AG04449 (cell line): ENCODE measurements around the gene CTPS2.
"Not testable (repeated sequence)": the region's sequence is repeated elsewhere in the genome, so short reads cannot be mapped to it uniquely, and the experiment has no call there.

Experiments used
- CTCF ChIA-PET: fragments of 350-600 bp; formaldehyde crosslinking; extraction: SDS; loops from one replicate; lab custom pipeline; 2021; ENCODE audit warnings: antibody characterized with exemption; lab: Yijun Ruan, JAX
- POLR2A ChIA-PET: fragments of 400-600, 350-600 bp; formaldehyde crosslinking; extraction: SDS; loops from one replicate; lab custom pipeline; 2020; ENCODE audit warnings: antibody characterized with exemption, inconsistent platforms; lab: Yijun Ruan, JAX
- DNase-seq: peaks from one replicate; pipeline ENCODE4 v3.0.0-alpha.2; 2010; ENCODE audit warnings: low read depth, low spot score
- H3K4me3 ChIP-seq: 2 replicates; pipeline ENCODE4 v1.5.1; 2011; ENCODE audit warnings: low read depth, mild to moderate bottlenecking, control low read depth, low read length
- TF ChIP-seq, protein P1 (sequence below): IDR thresholded peaks from one replicate; pipeline ENCODE4 v1.5.1; 2011; ENCODE audit warnings: mild to moderate bottlenecking, moderate library complexity, low read length, control low read depth, inconsistent platforms; ENCODE audit not compliant: insufficient read depth; ENCODE audit errors: missing control alignments

Gene CTPS2

DNA sequence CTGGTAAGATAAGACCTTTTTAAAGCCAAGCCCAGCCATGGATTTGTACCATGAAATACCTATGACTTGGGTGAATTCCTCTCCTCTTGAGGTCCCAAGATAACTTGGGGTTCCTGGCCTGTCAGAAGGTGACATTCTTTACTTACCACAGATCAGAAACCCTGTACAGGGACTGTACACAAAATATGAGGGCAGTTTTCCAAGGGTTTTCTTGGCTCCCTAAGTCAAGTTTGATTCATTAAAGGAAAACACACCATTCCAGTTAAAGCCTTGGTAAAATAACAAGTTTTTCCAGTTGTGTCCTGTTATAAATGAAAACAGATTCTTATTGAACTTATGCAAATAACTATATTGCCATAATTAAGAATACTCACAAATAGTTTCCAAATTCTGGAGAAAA, 15.2 kb upstream of the CTPS2 start:
- no peak overlapping the region for H3K4me3 ChIP-seq
- TF ChIP-seq, protein P1, sequence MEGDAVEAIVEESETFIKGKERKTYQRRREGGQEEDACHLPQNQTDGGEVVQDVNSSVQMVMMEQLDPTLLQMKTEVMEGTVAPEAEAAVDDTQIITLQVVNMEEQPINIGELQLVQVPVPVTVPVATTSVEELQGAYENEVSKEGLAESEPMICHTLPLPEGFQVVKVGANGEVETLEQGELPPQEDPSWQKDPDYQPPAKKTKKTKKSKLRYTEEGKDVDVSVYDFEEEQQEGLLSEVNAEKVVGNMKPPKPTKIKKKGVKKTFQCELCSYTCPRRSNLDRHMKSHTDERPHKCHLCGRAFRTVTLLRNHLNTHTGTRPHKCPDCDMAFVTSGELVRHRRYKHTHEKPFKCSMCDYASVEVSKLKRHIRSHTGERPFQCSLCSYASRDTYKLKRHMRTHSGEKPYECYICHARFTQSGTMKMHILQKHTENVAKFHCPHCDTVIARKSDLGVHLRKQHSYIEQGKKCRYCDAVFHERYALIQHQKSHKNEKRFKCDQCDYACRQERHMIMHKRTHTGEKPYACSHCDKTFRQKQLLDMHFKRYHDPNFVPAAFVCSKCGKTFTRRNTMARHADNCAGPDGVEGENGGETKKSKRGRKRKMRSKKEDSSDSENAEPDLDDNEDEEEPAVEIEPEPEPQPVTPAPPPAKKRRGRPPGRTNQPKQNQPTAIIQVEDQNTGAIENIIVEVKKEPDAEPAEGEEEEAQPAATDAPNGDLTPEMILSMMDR: no peak
- no peak for DNase-seq
- ChIA-PET POLR2A (no interaction called here), CTCF (no interaction called here)

DNA sequence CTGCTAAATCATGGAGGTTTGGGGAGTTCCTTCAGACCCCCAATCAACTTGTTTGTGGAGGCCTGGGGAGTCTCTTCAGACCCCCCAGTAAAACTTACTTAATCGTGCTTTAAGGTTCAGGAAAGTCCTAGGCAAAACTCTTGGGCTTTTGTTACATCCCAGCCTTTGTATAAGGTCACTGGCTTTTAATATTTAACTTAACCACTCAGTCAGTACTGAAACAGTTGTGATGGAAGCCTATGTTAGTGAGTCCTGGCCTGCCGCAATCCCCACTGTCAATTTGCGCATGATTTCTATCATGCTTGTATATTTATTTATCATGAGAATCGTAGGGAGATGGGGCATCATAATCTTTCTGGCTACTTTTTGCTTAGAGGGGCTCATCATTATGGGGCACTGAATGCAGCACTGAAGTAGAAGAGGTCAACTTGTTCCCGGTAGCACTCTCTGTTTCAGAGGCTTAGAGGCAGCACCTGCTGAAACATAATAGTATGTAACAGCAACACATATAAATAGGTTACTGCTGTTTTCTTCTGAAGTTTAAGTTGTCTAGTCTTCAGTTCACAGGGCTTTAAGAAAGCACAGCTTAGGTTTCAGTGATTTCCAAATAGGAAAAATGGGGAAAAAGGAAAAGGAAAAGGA, 14.0 kb upstream of the CTPS2 start:
- POLR2A ChIA-PET, DNase-seq, H3K4me3 ChIP-seq, CTCF ChIA-PET: not testable (repeated sequence)

DNA sequence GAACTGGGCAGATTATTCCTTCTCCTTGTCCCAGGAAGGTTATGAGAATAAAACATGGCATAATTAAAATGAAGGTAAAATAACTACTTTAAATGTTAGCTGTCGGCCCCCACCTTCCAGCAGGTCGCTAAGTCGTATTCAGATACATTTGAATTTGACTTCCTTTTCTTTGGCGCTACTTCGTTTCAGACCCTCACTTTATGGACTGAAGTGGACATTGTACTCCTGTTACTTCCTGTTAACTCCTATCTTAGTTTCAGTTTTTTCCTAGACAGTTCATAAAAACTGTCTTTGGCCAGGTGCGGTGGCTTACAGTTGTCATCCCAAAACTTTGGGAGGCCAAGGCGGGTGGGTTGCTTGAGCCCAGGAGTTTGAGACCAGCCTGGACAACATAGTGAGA, 12.6 kb upstream of the CTPS2 start:
- POLR2A ChIA-PET: no interaction called here

DNA sequence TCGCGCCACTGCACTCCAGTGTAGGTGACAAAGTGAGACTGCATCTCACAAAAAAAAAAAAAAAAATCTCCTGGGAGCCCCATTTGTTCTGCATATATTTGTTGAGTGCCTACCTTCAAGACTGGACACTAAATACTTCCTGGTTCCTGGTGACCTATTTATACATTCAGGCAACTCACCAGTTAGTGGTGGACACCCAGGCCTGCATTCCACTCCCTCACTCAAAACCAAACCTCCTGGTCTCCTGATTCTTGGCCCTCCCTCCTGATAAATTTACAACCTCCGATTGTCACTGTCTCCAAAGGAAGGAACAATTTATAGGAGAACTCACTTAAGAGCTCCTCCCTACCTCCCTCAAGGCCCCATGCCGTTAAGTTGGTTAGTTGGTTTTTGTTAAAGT, 10.0 kb upstream of the CTPS2 start:
- ChIA-PET CTCF (interaction anchor here (1.0 kb wide), 1 partner anchor 1035 kb away, joined by 3 read pairs; no protein-coding TSS in a partner anchor), POLR2A (interaction anchor here (0.6 kb wide), 1 partner anchor 537 kb away, joined by 3 read pairs; no protein-coding TSS in a partner anchor)
- TF ChIP-seq, protein P1: no peak
- no peak overlapping the region for H3K4me3 ChIP-seq
- DNase-seq: no peak

More for the DNA sequence above, 12.6 kb upstream of the CTPS2 start:
- CTCF ChIA-PET: no interaction called here
- DNase-seq: no peak
- H3K4me3 ChIP-seq: no peak overlapping the region
- TF ChIP-seq, protein P1: no peak

DNA sequence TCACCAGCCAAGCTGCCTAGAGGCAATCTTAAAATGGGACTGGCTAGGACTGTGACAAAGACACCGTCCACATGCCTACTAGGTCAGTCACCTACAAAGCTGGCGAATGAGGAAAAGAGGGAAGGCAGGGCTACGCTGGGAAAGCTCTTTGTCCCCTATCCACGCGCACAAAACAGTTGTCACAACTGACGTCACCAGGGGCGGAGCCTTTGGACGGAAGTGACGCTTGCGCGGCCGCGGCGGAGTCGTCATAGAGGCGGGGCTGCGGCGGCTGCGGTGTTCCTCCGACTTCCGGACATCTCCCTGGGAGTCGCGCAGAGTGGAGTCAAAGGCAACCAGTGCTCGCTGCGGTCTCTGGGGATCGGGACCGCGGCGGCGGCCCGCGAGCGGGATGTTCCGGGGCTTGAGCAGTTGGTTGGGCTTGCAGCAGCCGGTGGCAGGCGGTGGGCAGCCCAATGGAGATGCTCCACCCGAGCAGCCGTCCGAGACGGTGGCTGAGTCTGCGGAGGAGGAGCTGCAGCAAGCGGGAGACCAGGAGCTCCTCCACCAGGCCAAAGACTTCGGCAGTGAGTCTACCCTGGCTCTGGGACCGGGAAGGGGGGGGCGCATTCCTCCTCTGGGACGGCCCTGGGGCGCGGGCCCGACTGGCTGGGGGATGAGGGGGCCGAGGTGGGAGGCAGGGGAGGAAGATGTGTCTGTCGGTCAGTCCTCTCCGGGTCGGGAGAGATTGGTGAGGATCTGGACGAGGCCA, 7.0 kb upstream of the CTPS2 start, which contains the start of gene SYAP1:
TSS of gene SYAP1 (plus strand) at position 279 of the 751 bp plus-strand sequence. CDS start at position 392, 113 bp downstream.
- ChIA-PET POLR2A (interaction anchor here (0.5 to 1.4 kb wide), 5 partner anchors 24 to 295 kb away, joined by 3 to 4 read pairs (median 3); no protein-coding TSS in a partner anchor), CTCF (interaction anchor here (0.7 to 1.3 kb wide), 3 partner anchors 16 to 24 kb away, joined by 3 read pairs; no protein-coding TSS in a partner anchor)
- DNase-seq: peak; percentile 81
- TF ChIP-seq, protein P1: no peak
- peak within 1 kb of the TSS; percentile 70 for H3K4me3 ChIP-seq

DNA sequence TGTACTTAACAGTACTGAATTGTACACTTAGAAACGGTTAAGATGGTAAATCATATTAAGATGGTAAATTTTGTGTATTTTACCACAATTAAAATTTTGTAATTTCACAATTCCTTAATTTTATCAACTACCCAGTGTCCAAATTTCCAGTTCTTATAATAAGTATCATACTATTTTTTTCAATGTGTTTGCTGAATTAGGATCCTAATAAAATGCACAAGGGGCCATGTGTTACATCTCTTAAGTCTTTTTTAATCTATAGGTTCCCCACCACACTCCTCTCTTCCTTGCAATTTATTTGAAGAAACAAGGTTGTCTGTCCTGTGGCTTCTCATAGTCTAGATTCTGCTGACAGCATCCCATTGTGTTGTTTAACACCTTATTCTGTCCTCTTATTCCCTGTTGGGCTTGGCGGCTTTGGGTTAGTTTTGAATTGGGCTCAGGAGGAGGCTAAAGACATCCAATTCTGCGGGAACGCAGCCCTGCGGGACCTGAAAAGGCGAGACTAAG, 6.4 kb upstream of the CTPS2 start:
- CTCF ChIA-PET: interaction anchor here (0.7 to 1.0 kb wide), 2 partner anchors 22 to 24 kb away, joined by 3 read pairs; no protein-coding TSS in a partner anchor

DNA sequence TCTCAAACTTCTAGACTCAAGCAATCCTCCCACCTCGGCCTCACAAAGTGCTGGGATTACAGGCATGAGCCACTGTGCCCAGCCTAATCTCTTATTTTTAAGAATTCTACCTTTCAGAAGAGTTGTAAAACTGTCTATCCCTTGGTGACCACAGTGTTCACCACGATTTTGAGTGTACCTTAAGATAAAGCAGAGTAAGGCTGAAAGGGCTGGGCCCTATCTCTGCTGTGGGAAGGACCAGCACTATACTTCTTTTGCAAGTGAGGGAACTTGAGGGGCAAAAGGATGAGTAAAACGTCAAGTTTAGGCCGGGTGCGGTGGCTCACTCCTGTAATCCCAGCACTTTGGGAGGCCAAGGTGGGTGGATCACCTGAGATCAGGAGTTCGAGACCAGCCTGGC, 4.0 kb upstream of the CTPS2 start:
- H3K4me3 ChIP-seq, POLR2A ChIA-PET, DNase-seq, CTCF ChIA-PET: not testable (repeated sequence)

More for the DNA sequence above, 6.4 kb upstream of the CTPS2 start:
- DNase-seq: no peak
- POLR2A ChIA-PET: interaction anchor here (0.5 to 1.4 kb wide), 3 partner anchors 24 to 296 kb away, joined by 3 to 4 read pairs (median 3); no protein-coding TSS in a partner anchor
- H3K4me3 ChIP-seq: peak overlapping the region; percentile 56
- TF ChIP-seq, protein P1: no peak

DNA sequence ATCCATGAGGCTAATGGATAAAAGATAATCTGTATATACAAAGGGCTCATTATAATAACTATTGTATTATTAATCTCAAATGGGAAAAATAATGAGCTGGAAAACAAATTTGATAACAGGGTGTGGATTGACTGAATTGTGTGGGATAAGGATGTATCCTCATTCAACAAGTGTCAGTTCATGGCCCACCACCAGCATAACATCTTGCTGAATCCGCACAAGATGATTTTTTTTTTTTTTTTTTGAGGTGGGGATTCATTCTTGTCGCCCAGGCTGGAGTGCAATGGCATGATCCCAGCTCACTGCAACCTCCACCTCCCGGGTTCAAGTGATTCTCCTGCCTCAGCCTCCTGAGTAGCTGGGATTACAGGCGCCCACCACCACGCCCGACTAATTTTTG, 3.2 kb upstream of the CTPS2 start:
- DNase-seq, H3K4me3 ChIP-seq, CTCF ChIA-PET, POLR2A ChIA-PET: not testable (repeated sequence)
